ENCODE results near the gene PILRB.

GRCh38 chr7:100351657-100352058, 6.3 kb upstream of the PILRB start:
- TF ChIP-seq CTCF (IDR thresholded peaks at IDR 0.05) (no peak), POLR2A (IDR thresholded peaks at IDR 0.05) (no peak)

Data from adrenal gland (tissue), 5 donors.